ENCODE data around the gene MTERF4.

DNA sequence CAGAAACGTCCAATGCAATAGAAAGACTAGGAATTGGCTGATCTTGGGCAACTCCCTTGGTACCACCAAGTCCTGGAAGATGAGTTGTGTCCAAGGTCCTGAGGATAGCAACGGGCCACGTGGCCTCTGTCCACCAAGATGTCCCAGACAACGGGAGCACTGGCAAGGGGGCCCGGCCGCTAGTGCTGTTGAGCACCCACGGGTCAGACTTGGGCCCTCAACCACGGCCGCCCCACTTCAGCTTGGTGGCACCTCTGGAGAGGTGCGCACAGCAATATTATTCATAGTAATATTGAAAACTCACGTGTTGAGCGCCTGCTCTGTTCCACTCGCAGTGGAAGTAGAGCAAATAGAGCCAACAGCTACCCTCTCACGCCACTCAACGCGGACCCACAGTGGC, 28.2 kb upstream of the MTERF4 start:
- TF ChIP-seq, protein P1, sequence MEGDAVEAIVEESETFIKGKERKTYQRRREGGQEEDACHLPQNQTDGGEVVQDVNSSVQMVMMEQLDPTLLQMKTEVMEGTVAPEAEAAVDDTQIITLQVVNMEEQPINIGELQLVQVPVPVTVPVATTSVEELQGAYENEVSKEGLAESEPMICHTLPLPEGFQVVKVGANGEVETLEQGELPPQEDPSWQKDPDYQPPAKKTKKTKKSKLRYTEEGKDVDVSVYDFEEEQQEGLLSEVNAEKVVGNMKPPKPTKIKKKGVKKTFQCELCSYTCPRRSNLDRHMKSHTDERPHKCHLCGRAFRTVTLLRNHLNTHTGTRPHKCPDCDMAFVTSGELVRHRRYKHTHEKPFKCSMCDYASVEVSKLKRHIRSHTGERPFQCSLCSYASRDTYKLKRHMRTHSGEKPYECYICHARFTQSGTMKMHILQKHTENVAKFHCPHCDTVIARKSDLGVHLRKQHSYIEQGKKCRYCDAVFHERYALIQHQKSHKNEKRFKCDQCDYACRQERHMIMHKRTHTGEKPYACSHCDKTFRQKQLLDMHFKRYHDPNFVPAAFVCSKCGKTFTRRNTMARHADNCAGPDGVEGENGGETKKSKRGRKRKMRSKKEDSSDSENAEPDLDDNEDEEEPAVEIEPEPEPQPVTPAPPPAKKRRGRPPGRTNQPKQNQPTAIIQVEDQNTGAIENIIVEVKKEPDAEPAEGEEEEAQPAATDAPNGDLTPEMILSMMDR (IDR thresholded peaks at IDR 0.05), result no peak
- TF ChIP-seq POLR2A (IDR thresholded peaks at IDR 0.05), result no peak

All from thyroid gland (tissue), 4 donors.